Endothelial cell of umbilical vein (primary cell): ENCODE data around the gene LMF1. TPM values are rescaled to one million over a fixed set of nuclear protein-coding genes. Genes with fewer than 3 reads are reported as not detected.

ENCODE experiments used
- BruUV-seq: library from RNA; stranded (reverse); fragments of 400-500 nt; replicated peaks from 2 replicates; lab custom pipeline; 2021; lab: Mats Ljungman, UMichigan
- CTCF ChIA-PET: fragments of 300-600, 350-600 bp; sonication (Branson Sonifier 250); formaldehyde crosslinking; loops from one replicate; lab custom pipeline; 2021; ENCODE audit warnings: antibody characterized with exemption, inconsistent platforms; lab: Charles Lee
- POLR2A ChIA-PET: fragments of 300-600, 350-600 bp; sonication (Branson Sonifier 250); formaldehyde crosslinking; loops from one replicate; lab custom pipeline; 2021; ENCODE audit warnings: antibody characterized with exemption, inconsistent platforms; lab: Charles Lee
- DNase-seq: peaks from one replicate; pipeline ENCODE4 v3.0.0-alpha.2; 2011; ENCODE audit warnings: low read depth, low spot score
- FAIRE-seq: peaks from 2 replicates; lab custom pipeline; 2011; peaks lifted over from hg19 to GRCh38; lab: Jason Lieb, UNC
- H2AFZ ChIP-seq: 2 replicates; pipeline ENCODE4 v1.6.0; 2012; ENCODE audit warnings: low read depth, low read length, control low read depth, inconsistent platforms
- H3K27ac ChIP-seq: 2 replicates; pipeline ENCODE4 v1.5.1; 2011; ENCODE audit warnings: low read depth, mild to moderate bottlenecking, control low read depth, low read length, moderate library complexity; ENCODE audit not compliant: insufficient read depth
- H3K27me3 ChIP-seq, 2 experiments: 2 replicates each; pipeline versions ENCODE4 v1.6.0 to v1.6.1; 2011; ENCODE audit warnings: low read length in 2 of 2, mixed read lengths in 1 of 2; ENCODE audit not compliant: control insufficient read depth in 2 of 2, insufficient read depth in 2 of 2
- H3K36me3 ChIP-seq, 2 experiments: 2 replicates in 1 of 2; 3 replicates in 1 of 2; pipeline ENCODE4 v1.5.1; 2011; ENCODE audit warnings: low read length in 2 of 2, mild to moderate bottlenecking in 1 of 2, moderate library complexity in 1 of 2; ENCODE audit not compliant: control insufficient read depth in 2 of 2, insufficient read depth in 2 of 2; ENCODE audit errors: extremely low read depth in 1 of 2
- H3K4me1 ChIP-seq: 3 replicates; pipeline ENCODE4 v1.5.1; 2011; ENCODE audit warnings: mild to moderate bottlenecking, low read length; ENCODE audit not compliant: control insufficient read depth, insufficient read depth; ENCODE audit errors: extremely low read depth
- H3K4me2 ChIP-seq: 2 replicates; pipeline ENCODE4 v1.6.1; 2011; ENCODE audit warnings: low read length, control low read depth, mixed read lengths; ENCODE audit not compliant: insufficient read depth
- H3K4me3 ChIP-seq, 3 experiments: fragments of 200-600 bp in 1 of 3; sonication (generic), shearing (Covaris generic) in 1 of 3; replicated peaks in 1 of 3; 2 replicates each; pipeline ENCODE4 v1.5.1; 2011 to 2016; ENCODE audit warnings: control low read depth in 3 of 3, low read length in 3 of 3, mild to moderate bottlenecking in 2 of 3, inconsistent platforms in 1 of 3, low read depth in 1 of 3, moderate library complexity in 1 of 3; ENCODE audit not compliant: insufficient read depth in 1 of 3
- H3K79me2 ChIP-seq: 2 replicates; pipeline ENCODE4 v1.6.0; 2012; ENCODE audit warnings: low read length, inconsistent platforms; ENCODE audit not compliant: control insufficient read depth, insufficient read depth
- H3K9ac ChIP-seq: replicated peaks from 2 replicates; pipeline ENCODE3; 2011; ENCODE audit warnings: low read length, control low read depth; ENCODE audit not compliant: insufficient read depth; ENCODE audit errors: extremely low read depth
- H3K9me1 ChIP-seq: replicated peaks from 3 replicates; pipeline ENCODE4 v1.6.0; 2011; ENCODE audit warnings: mild to moderate bottlenecking, low read length; ENCODE audit not compliant: control insufficient read depth, insufficient read depth; ENCODE audit errors: extremely low read depth
- H3K9me3 ChIP-seq: replicated peaks from 2 replicates; pipeline ENCODE4 v1.5.1; 2012; ENCODE audit warnings: low read length, inconsistent platforms; ENCODE audit not compliant: control insufficient read depth, insufficient read depth
- H4K20me1 ChIP-seq: replicated peaks from 2 replicates; pipeline ENCODE3; 2011; ENCODE audit warnings: mild to moderate bottlenecking, low read length; ENCODE audit not compliant: control insufficient read depth, insufficient read depth; ENCODE audit errors: extremely low read depth
- CTCF ChIP-seq, 2 donors: IDR thresholded peaks; 1 replicate in 1 of 2; 2 replicates in 1 of 2; pipeline ENCODE4 v1.5.1; 2011; ENCODE audit warnings: low read length in 2 of 2, mild to moderate bottlenecking in 2 of 2, moderate library complexity in 2 of 2, control low read depth in 1 of 2, inconsistent platforms in 1 of 2, low read depth in 1 of 2; ENCODE audit not compliant: insufficient read depth in 1 of 2; ENCODE audit errors: extremely low read depth in 1 of 2
- EZH2 ChIP-seq: IDR thresholded peaks from 2 replicates; pipeline ENCODE4 v1.6.1; 2012; ENCODE audit warnings: borderline replicate concordance, low read depth, mild to moderate bottlenecking, moderate library complexity, low read length, inconsistent platforms; ENCODE audit not compliant: severe bottlenecking
- GATA2 ChIP-seq: IDR thresholded peaks from 2 replicates; pipeline ENCODE4 v1.7.0; 2011; ENCODE audit warnings: low read depth, mild to moderate bottlenecking, moderate library complexity, mixed read lengths, low read length; ENCODE audit not compliant: insufficient read length, insufficient read depth
- MYC ChIP-seq: IDR thresholded peaks from one replicate; pipeline ENCODE4 v1.6.1; 2011; ENCODE audit warnings: mild to moderate bottlenecking, low read depth, low read length
- POLR2AphosphoS5 ChIP-seq: IDR thresholded peaks from 2 replicates; pipeline ENCODE4 v1.6.1; 2012; ENCODE audit warnings: low read depth, mild to moderate bottlenecking, control low read depth, low read length, moderate library complexity; ENCODE audit not compliant: insufficient read depth
- dilution Hi-C: fragments of 300-500 bp; cut with MboI; formaldehyde crosslinking; loops from one replicate; pipeline ENCODE4 v1.15.0; 2019; ENCODE audit warnings: low sequenced_read_pairs; ENCODE audit not compliant: extremely low pct_ligation_motif_present
- intact Hi-C: fragments of 100-400 bp; cut with micrococcal nuclease; formaldehyde crosslinking; loops from one replicate; pipeline ENCODE4 v1.10.0; 2022
- polyA plus RNA-seq, 4 experiments: library from polyadenylated mRNA; depleted of rRNA in 3 of 4; stranded (reverse) in 3 of 4; unstranded in 1 of 4; fragments of >200 nt; gene quantifications; 2 replicates each; pipeline versions ENCODE4 v1.2.1 to v1.2.3, GENCODE V29; 2011 to 2012; ENCODE audit warnings: missing spikeins in 1 of 4
- total RNA-seq: library from RNA; stranded (reverse); gene quantifications from 2 replicates; pipeline ENCODE4 v1.2.3, GENCODE V29; 2021
- TF ChIP-seq, protein P1 (sequence below): IDR thresholded peaks from 2 replicates; pipeline ENCODE4 v1.6.1; 2011; ENCODE audit not compliant: insufficient read depth, insufficient read length

Gene LMF1
- total and polyA plus RNA-seq, 2 donors (not counting 3 experiments of a cell fraction or from before 2014, with no cell fraction given), result 17.8 TPM

DNA sequence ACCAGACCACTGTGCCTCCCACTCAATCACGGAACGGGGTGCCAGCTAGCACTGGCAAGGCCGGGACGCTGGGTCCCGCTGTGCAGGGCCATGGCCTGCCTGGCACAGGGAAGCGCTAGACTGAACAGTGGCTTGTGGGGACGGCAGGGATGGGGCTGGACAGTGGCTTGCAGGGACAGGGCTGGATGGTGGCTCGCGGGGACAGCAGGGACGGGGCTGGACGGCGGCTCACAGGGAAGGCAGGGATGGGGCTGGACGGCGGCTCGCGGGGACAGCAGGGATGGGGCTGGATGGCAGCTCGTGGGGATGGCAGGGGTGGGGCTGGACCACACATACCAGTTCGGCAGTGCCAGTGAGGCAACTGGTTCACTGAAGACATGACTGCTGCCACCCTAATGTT, 32.6 kb downstream of the LMF1 start:
- ChIA-PET CTCF (no interaction called here), POLR2A (no interaction called here)
- H3K36me3 ChIP-seq, result no peaks in the 10 kb centered on the region
- H3K4me2 ChIP-seq, result no peak overlapping the region
- no TSS peak for BruUV-seq
- FAIRE-seq (no peak), DNase-seq (no peak)
- H3K27me3 ChIP-seq, result no peaks in the 10 kb centered on the region
- H3K27ac ChIP-seq, result no peak overlapping the region
- H4K20me1 ChIP-seq, result peaks cover 2% of the 10 kb centered on the region
- intact Hi-C loops (no loop called here), dilution Hi-C loops (no loop called here)
- H3K79me2 ChIP-seq, result no peaks in the 10 kb centered on the region
- no peak overlapping the region for H3K4me3 ChIP-seq
- no peaks in the 10 kb centered on the region for H3K4me1 ChIP-seq
- H2AFZ ChIP-seq, result no peak overlapping the region
- H3K9me3 ChIP-seq, result peaks cover 3% of the 10 kb centered on the region
- TF ChIP-seq POLR2AphosphoS5 (no peak), GATA2 (no peak), EZH2 (no peak), CTCF (IDR thresholded peaks at IDR 0.05; ENCODE audit: extremely low read depth in 1 of 2, insufficient read depth in 1 of 2, low read depth in 1 of 2, low read length in 2 of 2) (no peak), MYC (no peak)
- TF ChIP-seq, protein P1, sequence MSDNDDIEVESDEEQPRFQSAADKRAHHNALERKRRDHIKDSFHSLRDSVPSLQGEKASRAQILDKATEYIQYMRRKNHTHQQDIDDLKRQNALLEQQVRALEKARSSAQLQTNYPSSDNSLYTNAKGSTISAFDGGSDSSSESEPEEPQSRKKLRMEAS, result no peak
- H3K9ac ChIP-seq, result no peak overlapping the region
- no peaks in the 10 kb centered on the region for H3K9me1 ChIP-seq
